PC-9 (cell line): ENCODE measurements around the gene MAP2K5. TPM values are rescaled to one million over a fixed set of nuclear protein-coding genes. Genes with fewer than 3 reads are reported as not detected.

Source experiments
- BruUV-seq: library from RNA; stranded (reverse); fragments of 400-500 nt; replicated peaks from 2 replicates; lab custom pipeline; 2021; lab: Mats Ljungman, UMichigan
- CTCF ChIA-PET: fragments of 300-600 bp; sonication (Branson Sonifier 250); formaldehyde crosslinking; loops from one replicate; lab custom pipeline; 2022; ENCODE audit warnings: antibody characterized with exemption; lab: Charles Lee
- POLR2A ChIA-PET: fragments of 300-600 bp; sonication (Branson Sonifier 250); formaldehyde crosslinking; loops from one replicate; lab custom pipeline; 2022; ENCODE audit warnings: antibody characterized with exemption; ENCODE audit not compliant: unreplicated experiment; lab: Charles Lee
- DNase-seq, 2 experiments: peaks; one replicate each; pipeline versions ENCODE4 v3.0.0 to v3.0.0-alpha.2; 2015 to 2022; ENCODE audit warnings: mixed read lengths in 1 of 2
- H2AFZ ChIP-seq: fragments of 200-600 bp; sonication (generic); 2 replicates; pipeline ENCODE4 v1.8.1; 2017; ENCODE audit warnings: antibody characterized with exemption
- H3F3A ChIP-seq: fragments of 200-600 bp; sonication (generic); 2 replicates; pipeline ENCODE4 v1.8.1; 2017; ENCODE audit warnings: antibody characterized with exemption, mild to moderate bottlenecking, low read depth; ENCODE audit not compliant: insufficient read depth
- H3K27ac ChIP-seq: fragments of 200-600 bp; sonication (generic); 2 replicates; pipeline ENCODE4 v1.6.1; 2016; ENCODE audit warnings: mixed run types
- H3K27me3 ChIP-seq: fragments of 200-600 bp; sonication (generic); 2 replicates; pipeline ENCODE4 v1.6.1; 2016; ENCODE audit warnings: low read depth, mixed run types; ENCODE audit not compliant: insufficient read depth
- H3K36me3 ChIP-seq: fragments of 200-600 bp; sonication (generic); 2 replicates; pipeline ENCODE4 v1.6.1; 2016; ENCODE audit warnings: low read depth, mixed run types
- H3K4me1 ChIP-seq: fragments of 200-600 bp; sonication (generic); replicated peaks from 2 replicates; pipeline ENCODE4 v1.6.1; 2016; ENCODE audit warnings: mixed run types; ENCODE audit not compliant: insufficient read depth
- H3K4me2 ChIP-seq: fragments of 200-600 bp; sonication (generic); 2 replicates; pipeline ENCODE4 v1.6.1; 2017; ENCODE audit warnings: mixed run types
- H3K4me3 ChIP-seq: fragments of 200-600 bp; sonication (generic); 2 replicates; pipeline ENCODE4 v1.6.1; 2016; ENCODE audit warnings: mixed run types
- H3K79me2 ChIP-seq: fragments of 200-600 bp; sonication (generic); 2 replicates; pipeline ENCODE4 v1.6.1; 2017; ENCODE audit warnings: low read depth, mixed run types
- H3K9me2 ChIP-seq: fragments of 200-600 bp; sonication (generic); 2 replicates; pipeline ENCODE4 v1.8.1; 2017; ENCODE audit warnings: mild to moderate bottlenecking; ENCODE audit not compliant: insufficient read depth
- H3K9me3 ChIP-seq: fragments of 200-600 bp; sonication (generic); 2 replicates; pipeline ENCODE4 v1.8.1; 2016; ENCODE audit warnings: low read depth; ENCODE audit not compliant: insufficient read depth
- H4K20me1 ChIP-seq: fragments of 200-600 bp; sonication (generic); 2 replicates; pipeline ENCODE4 v1.8.1; 2017; ENCODE audit not compliant: insufficient read depth
- CTCF ChIP-seq: fragments of 200-600 bp; sonication (generic); conservative IDR thresholded peaks from 2 replicates; pipeline ENCODE4 v1.6.1; 2017; ENCODE audit warnings: mixed run types, antibody characterized with exemption, mild to moderate bottlenecking, moderate library complexity
- EZH2 ChIP-seq: fragments of 200-600 bp; sonication (generic); IDR thresholded peaks from 2 replicates; pipeline ENCODE4 v1.8.0; 2017; ENCODE audit warnings: antibody characterized with exemption, low read depth
- intact Hi-C: fragments of 100-400 bp; cut with micrococcal nuclease; formaldehyde crosslinking; loops from one replicate; pipeline ENCODE4 v1.10.0; 2022; ENCODE audit not compliant: unreplicated experiment
- total RNA-seq: library from RNA; stranded (reverse); gene quantifications from 2 replicates; pipeline ENCODE4 v1.2.3, GENCODE V29; 2021

Gene MAP2K5
- total RNA-seq, 1 experiment from 2014 or later, result 26.9 TPM

GRCh38 chr15:67824976-67825880, 282.7 kb downstream of the MAP2K5 start, which contains the start of gene SKOR1:
Gene SKOR1, plus strand, starts transcription at chr15:67825509. Its CDS starts 94 bp downstream, at chr15:67825603.
- CTCF ChIA-PET, result no interaction called here
- intact Hi-C loops, result no loop called here

GRCh38 chr15:67825881-67826716, 283.6 kb downstream of the MAP2K5 start:
- Histone ChIP-seq H3K27ac (no peak overlapping the region), H3K9me3 (no peaks in the 10 kb centered on the region), H3K9me2 (no peaks in the 10 kb centered on the region), H3K36me3 (no peaks in the 10 kb centered on the region), H3F3A (no peaks in the 10 kb centered on the region), H3K4me2 (no peak overlapping the region), H3K4me3 (no peak overlapping the region), H3K4me1 (no peaks in the 10 kb centered on the region), H4K20me1 (no peaks in the 10 kb centered on the region), H3K27me3 (no peaks in the 10 kb centered on the region), H3K79me2 (no peaks in the 10 kb centered on the region), H2AFZ (no peak overlapping the region)
- no peak for TF ChIP-seq CTCF
- TF ChIP-seq EZH2, result no peak
- intact Hi-C loops, result no loop called here
- ChIA-PET POLR2A (no interaction called here), CTCF (no interaction called here)
- BruUV-seq, result no TSS peak
- DNase-seq, result no peak

More at GRCh38 chr15:67824976-67825880, 282.7 kb downstream of the MAP2K5 start, which contains the start of gene SKOR1:
- Histone ChIP-seq H3K79me2 (no peaks in the 10 kb centered on the region), H3K27ac (no peak within 1 kb of the TSS), H3K4me3 (no peak within 1 kb of the TSS), H4K20me1 (no peaks in the 10 kb centered on the region), H3K9me3 (no peaks in the 10 kb centered on the region), H3F3A (no peaks in the 10 kb centered on the region), H3K27me3 (no peaks in the 10 kb centered on the region), H2AFZ (no peak within 1 kb of the TSS), H3K4me1 (no peaks in the 10 kb centered on the region), H3K9me2 (no peaks in the 10 kb centered on the region), H3K36me3 (no peaks in the 10 kb centered on the region), H3K4me2 (no peak within 1 kb of the TSS)
- POLR2A ChIA-PET, result no interaction called here
- no peak for DNase-seq
- no peak for TF ChIP-seq EZH2
- no peak for TF ChIP-seq CTCF
- no TSS peak for BruUV-seq

GRCh38 chr15:67826717-67827561, 284.4 kb downstream of the MAP2K5 start:
- no peaks in the 10 kb centered on the region for H3F3A ChIP-seq
- no peak overlapping the region for H2AFZ ChIP-seq
- intact Hi-C loops, result no loop called here
- no peak overlapping the region for H3K27ac ChIP-seq
- no peaks in the 10 kb centered on the region for H3K27me3 ChIP-seq
- ChIA-PET POLR2A (no interaction called here), CTCF (no interaction called here)
- H4K20me1 ChIP-seq, result no peaks in the 10 kb centered on the region
- no peak for TF ChIP-seq EZH2
- TF ChIP-seq CTCF, result no peak
- BruUV-seq, result no TSS peak
- no peak overlapping the region for H3K4me2 ChIP-seq
- H3K9me3 ChIP-seq, result no peaks in the 10 kb centered on the region
- no peaks in the 10 kb centered on the region for H3K79me2 ChIP-seq
- H3K36me3 ChIP-seq, result no peaks in the 10 kb centered on the region
- no peaks in the 10 kb centered on the region for H3K9me2 ChIP-seq
- H3K4me1 ChIP-seq, result no peaks in the 10 kb centered on the region
- DNase-seq, result no peak
- H3K4me3 ChIP-seq, result no peak overlapping the region
